Thymus (tissue), 11 donors: Measurements from ENCODE around the gene SURF6. TPM values are rescaled to one million over a fixed set of nuclear protein-coding genes. Genes with fewer than 3 reads are reported as not detected.
"Not testable (repeated sequence)": the region's sequence is repeated elsewhere in the genome, so short reads cannot be mapped to it uniquely, and the experiment has no call there.

ENCODE experiments used
- DNase-seq, 9 donors: peaks; one replicate each; pipeline ENCODE4 v3.0.0-alpha.2; 2013; ENCODE audit warnings: low spot score in 9 of 9, low read depth in 6 of 9, missing footprints in 1 of 9
- H3K27ac ChIP-seq, 2 donors: one replicate each; pipeline ENCODE4 v1.5.1; 2013; ENCODE audit warnings: control low read depth in 1 of 2, low read depth in 1 of 2, low read length in 1 of 2, mild to moderate bottlenecking in 1 of 2, moderate library complexity in 1 of 2
- H3K27me3 ChIP-seq, 2 donors: one replicate each; pipeline ENCODE4 v1.5.1; 2013; ENCODE audit warnings: low read length in 1 of 2; ENCODE audit not compliant: control insufficient read depth in 2 of 2, insufficient read depth in 1 of 2
- H3K36me3 ChIP-seq, 2 donors: one replicate each; pipeline ENCODE4 v1.5.1; 2013; ENCODE audit warnings: low read length in 1 of 2, mild to moderate bottlenecking in 1 of 2, moderate library complexity in 1 of 2; ENCODE audit not compliant: control insufficient read depth in 2 of 2, insufficient read depth in 2 of 2
- H3K4me1 ChIP-seq, 2 donors: one replicate each; pipeline ENCODE4 v1.5.1; 2013; ENCODE audit warnings: low read length in 2 of 2; ENCODE audit not compliant: control insufficient read depth in 2 of 2, insufficient read depth in 2 of 2
- H3K4me3 ChIP-seq, 2 donors: one replicate each; pipeline ENCODE4 v1.5.1; 2013; ENCODE audit warnings: low read length in 2 of 2, control low read depth in 1 of 2, mild to moderate bottlenecking in 1 of 2
- H3K9me3 ChIP-seq, 2 donors: one replicate each; pipeline ENCODE4 v1.5.1; 2013; ENCODE audit warnings: low read length in 1 of 2, mild to moderate bottlenecking in 1 of 2; ENCODE audit not compliant: control insufficient read depth in 2 of 2, insufficient read depth in 1 of 2
- WGBS: extraction: QIAGEN DNeasy Blood & Tissue Kit; methylation state at CpG from one replicate; pipeline ENCODE4 v1.1.7; 2013; 5-methylcytosine and 5-hydroxymethylcytosine counted together
- polyA plus RNA-seq: library from polyadenylated mRNA; stranded (reverse); fragments of 200-250 nt; gene quantifications from one replicate; pipeline ENCODE4 v1.2.3, GENCODE V29; 2013
- total RNA-seq: library from RNA; stranded (reverse); fragments of 120-200 nt; gene quantifications from one replicate; pipeline ENCODE4 v1.2.4, GENCODE V29; 2013
- donor health status: healthy.

Gene SURF6
- total and polyA plus RNA-seq, 2 donors: 13.6 to 17.2 TPM

DNA sequence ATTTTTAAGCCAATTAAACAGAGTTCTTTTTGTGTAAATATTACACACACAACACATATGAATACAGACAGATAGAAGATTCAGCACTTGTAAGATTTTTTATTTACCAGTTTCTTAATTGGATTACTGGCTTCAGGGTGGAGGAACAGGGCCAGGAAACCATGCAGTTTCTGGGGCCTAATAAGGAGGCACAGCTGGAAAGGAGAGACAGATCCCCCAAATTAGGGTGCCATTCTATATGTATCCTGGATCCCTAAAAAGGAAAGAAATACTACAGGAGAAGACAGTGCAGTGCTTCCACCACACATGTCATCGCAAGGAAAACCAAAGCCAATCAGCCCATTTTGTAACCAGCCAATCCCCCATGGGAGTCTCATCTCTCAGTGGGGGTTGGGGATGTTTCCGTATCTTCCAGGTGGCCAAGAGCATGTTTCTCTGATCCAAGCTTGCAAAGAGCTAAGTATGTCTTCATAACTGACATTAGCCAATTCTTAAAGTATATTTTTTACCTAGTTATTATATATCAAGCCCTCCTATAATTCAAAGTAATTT, 45.2 kb downstream of the SURF6 start:
- H3K4me1 ChIP-seq: no peaks in the 10 kb centered on the region
- H3K4me3 ChIP-seq: no peak overlapping the region
- H3K9me3 ChIP-seq: peaks cover 2 to 6% of the 10 kb centered on the region in 2 donors
- 89% methylated on average over 2 of the region's 2 CpGs for WGBS
- H3K27ac ChIP-seq: no peak overlapping the region
- no peaks in the 10 kb centered on the region for H3K36me3 ChIP-seq
- no peak for DNase-seq
- H3K27me3 ChIP-seq: no peaks in the 10 kb centered on the region

- 78% methylated on average over 2 of the region's 2 CpGs for WGBS
These were observed 49.5 kb downstream of the SURF6 start for GRCh38 chr9:133286523-133286922.

GRCh38 chr9:133285252-133285775, 50.7 kb downstream of the SURF6 start:
- WGBS: 93% methylated on average over 6 of the region's 6 CpGs
- DNase-seq: no peak
- Histone ChIP-seq H3K4me3 (no peak overlapping the region), H3K27ac (no peak overlapping the region), H3K9me3 (peaks cover 0 to 2% of the 10 kb centered on the region in 2 donors), H3K27me3 (no peaks in the 10 kb centered on the region), H3K4me1 (no peaks in the 10 kb centered on the region), H3K36me3 (no peaks in the 10 kb centered on the region)

More at GRCh38 chr9:133286523-133286922, 49.5 kb downstream of the SURF6 start:
- Histone ChIP-seq H3K27ac (no peak overlapping the region), H3K36me3 (no peaks in the 10 kb centered on the region), H3K27me3 (no peaks in the 10 kb centered on the region), H3K4me3 (no peak overlapping the region), H3K4me1 (no peaks in the 10 kb centered on the region), H3K9me3 (peaks cover 2 to 6% of the 10 kb centered on the region in 2 donors)
- no peak for DNase-seq

DNA sequence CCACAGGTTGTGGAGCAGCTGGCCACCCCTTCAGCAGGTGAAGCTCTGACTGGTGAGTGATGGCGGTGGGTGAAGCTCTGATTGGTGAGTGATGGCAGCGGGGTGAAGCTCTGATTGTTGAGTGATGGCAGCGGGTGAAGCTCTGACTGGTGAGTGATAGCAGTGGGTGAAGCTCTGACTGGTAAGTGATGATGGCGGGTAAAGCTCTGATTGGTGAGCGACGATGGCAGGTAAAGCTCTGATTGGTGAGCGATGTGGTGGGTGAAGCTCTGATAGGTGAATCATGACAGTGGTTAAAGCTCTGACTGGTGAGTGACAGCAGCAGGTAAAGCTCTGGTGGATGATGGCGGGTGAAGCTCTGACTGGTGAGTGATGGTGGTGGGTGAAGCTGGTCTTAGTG, 51.6 kb downstream of the SURF6 start:
- peaks cover 0 to 2% of the 10 kb centered on the region in 2 donors for H3K9me3 ChIP-seq
- no peaks in the 10 kb centered on the region for H3K4me1 ChIP-seq
- no peak for DNase-seq
- no peak overlapping the region for H3K27ac ChIP-seq
- H3K36me3 ChIP-seq: no peaks in the 10 kb centered on the region
- WGBS: 99% methylated on average over 8 of the region's 8 CpGs
- no peak overlapping the region for H3K4me3 ChIP-seq
- no peaks in the 10 kb centered on the region for H3K27me3 ChIP-seq

- not testable (repeated sequence) for DNase-seq, H3K36me3 ChIP-seq, H3K27ac ChIP-seq, H3K4me3 ChIP-seq, H3K27me3 ChIP-seq, H3K4me1 ChIP-seq, H3K9me3 ChIP-seq
- 96% methylated on average over 16 of the region's 16 CpGs for WGBS
These were observed 52.5 kb downstream of the SURF6 start for GRCh38 chr9:133283255-133284032.

DNA sequence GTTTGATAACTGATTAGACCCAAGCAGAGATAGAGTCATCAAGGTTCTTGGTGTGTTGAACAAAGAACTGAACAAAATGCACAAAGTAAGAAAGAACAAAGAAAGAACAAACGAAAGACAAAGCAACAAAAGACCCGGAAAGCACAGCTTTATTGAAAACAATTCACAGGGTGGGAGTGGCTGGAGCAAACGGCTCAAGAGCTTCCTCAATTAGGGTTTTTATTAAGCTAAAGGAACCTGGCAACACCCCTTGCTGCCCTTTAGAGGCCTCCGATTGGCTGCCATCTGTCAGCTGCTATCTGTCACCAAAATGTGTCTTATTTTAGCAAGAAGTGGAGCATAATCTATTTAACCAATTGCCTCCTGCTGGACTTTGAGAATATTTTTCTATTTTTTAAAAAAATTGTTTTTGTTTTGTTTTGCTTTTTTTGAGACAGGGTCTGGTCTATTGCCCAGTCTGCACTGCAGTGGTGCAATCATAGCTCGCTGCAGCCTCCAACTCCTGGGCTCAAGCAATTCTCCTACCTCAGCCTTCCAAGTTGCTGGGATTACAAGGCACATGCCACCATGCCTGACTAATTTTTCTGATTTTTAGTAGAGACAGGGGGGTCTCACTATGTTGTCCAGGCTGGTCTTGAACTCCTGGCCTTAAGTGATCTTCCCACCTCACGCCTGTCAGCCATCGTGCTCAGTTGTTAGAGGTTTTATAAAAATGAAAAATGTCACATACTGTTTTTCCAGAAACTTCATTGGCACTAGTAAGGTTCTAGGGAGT, 53.3 kb downstream of the SURF6 start:
- no peak for DNase-seq
- H3K4me1 ChIP-seq: no peaks in the 10 kb centered on the region
- peaks cover 2 to 8% of the 10 kb centered on the region in 2 donors for H3K27me3 ChIP-seq
- no peaks in the 10 kb centered on the region for H3K36me3 ChIP-seq
- H3K9me3 ChIP-seq: peaks cover 0 to 8% of the 10 kb centered on the region in 2 donors
- H3K4me3 ChIP-seq: no peak overlapping the region
- WGBS: 65% methylated on average over 7 of the region's 7 CpGs
- H3K27ac ChIP-seq: no peak overlapping the region

DNA sequence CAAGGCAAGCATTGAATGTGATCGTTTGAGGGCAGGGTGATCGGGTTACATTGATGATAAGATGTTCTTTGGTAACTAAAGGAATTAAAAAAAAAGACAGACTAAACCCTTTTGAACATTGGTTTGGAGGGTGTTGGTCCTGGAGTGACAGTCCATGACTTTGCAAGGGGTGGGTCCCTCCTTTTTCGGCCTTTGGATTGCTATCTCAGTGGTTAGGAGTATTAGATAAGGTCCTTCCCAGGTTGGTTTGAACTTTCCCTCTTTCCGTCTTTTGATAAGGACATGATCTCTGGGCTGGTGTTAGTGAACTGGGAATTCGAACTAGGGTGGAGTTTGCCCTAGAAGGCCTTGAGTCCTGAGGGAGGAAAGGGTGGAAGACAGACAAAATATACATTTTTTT, 55.6 kb downstream of the SURF6 start:
- Histone ChIP-seq H3K4me3 (no peak overlapping the region), H3K27me3 (peaks cover 14 to 30% of the 10 kb centered on the region in 2 donors), H3K36me3 (no peaks in the 10 kb centered on the region), H3K9me3 (peaks cover 0 to 9% of the 10 kb centered on the region in 2 donors), H3K27ac (no peak overlapping the region), H3K4me1 (no peaks in the 10 kb centered on the region)
- no peak for DNase-seq
- WGBS: 89% methylated on average over 5 of the region's 5 CpGs
